Measurements from ENCODE around the gene FOXI2.

The FOXI2 gene

GRCh38 chr10:127756264-127756663, 19.3 kb downstream of the FOXI2 start:
- Histone ChIP-seq H3K4me3 (ENCODE audit: low read length) (no peak overlapping the region), H3K36me3 (ENCODE audit: control insufficient read depth, insufficient read depth, low read length) (no peaks in the 10 kb centered on the region), H3K27me3 (ENCODE audit: control insufficient read depth, insufficient read depth, low read length) (no peaks in the 10 kb centered on the region), H3K27ac (ENCODE audit: low read depth, low read length) (no peak overlapping the region), H3K9ac (ENCODE audit: low read length) (no peak overlapping the region), H3K4me1 (ENCODE audit: control insufficient read depth, insufficient read depth, low read length) (no peaks in the 10 kb centered on the region)

GRCh38 chr10:127757033-127757432, 20.0 kb downstream of the FOXI2 start:
- H3K4me3 ChIP-seq (ENCODE audit: low read length): no peak overlapping the region
- no peaks in the 10 kb centered on the region for H3K4me1 ChIP-seq (ENCODE audit: control insufficient read depth, insufficient read depth, low read length)
- no peak overlapping the region for H3K9ac ChIP-seq (ENCODE audit: low read length)
- no peaks in the 10 kb centered on the region for H3K36me3 ChIP-seq (ENCODE audit: control insufficient read depth, insufficient read depth, low read length)
- no peaks in the 10 kb centered on the region for H3K27me3 ChIP-seq (ENCODE audit: control insufficient read depth, insufficient read depth, low read length)
- H3K27ac ChIP-seq (ENCODE audit: low read depth, low read length): no peak overlapping the region

GRCh38 chr10:127759276-127759675, 22.3 kb downstream of the FOXI2 start:
- Histone ChIP-seq H3K4me1 (ENCODE audit: control insufficient read depth, insufficient read depth, low read length) (no peaks in the 10 kb centered on the region), H3K36me3 (ENCODE audit: control insufficient read depth, insufficient read depth, low read length) (no peaks in the 10 kb centered on the region), H3K9ac (ENCODE audit: low read length) (no peak overlapping the region), H3K27me3 (ENCODE audit: control insufficient read depth, insufficient read depth, low read length) (no peaks in the 10 kb centered on the region), H3K27ac (ENCODE audit: low read depth, low read length) (no peak overlapping the region), H3K4me3 (ENCODE audit: low read length) (no peak overlapping the region)

DNA sequence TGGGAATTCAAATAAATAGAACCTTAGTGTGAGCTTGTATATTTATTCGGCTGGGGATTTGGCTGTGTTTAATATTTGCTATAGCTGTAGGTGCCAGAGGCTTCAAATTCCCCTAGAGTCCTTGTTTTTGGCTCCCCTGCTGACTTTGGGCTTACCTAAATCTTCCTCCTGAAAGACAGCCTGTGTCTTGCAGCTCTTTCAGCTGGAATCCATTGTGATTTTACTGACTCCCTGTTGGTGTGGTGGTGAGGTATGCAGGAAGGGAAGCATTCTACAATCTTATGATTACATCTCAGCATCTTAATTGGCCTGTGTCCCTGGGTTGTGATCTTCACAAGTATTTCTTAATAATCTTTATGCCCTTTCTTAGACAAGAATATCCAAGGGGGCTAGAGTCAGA, 25.9 kb downstream of the FOXI2 start:
- Histone ChIP-seq H3K4me3 (ENCODE audit: low read length) (no peak overlapping the region), H3K36me3 (ENCODE audit: control insufficient read depth, insufficient read depth, low read length) (no peaks in the 10 kb centered on the region), H3K4me1 (ENCODE audit: control insufficient read depth, insufficient read depth, low read length) (no peaks in the 10 kb centered on the region), H3K9ac (ENCODE audit: low read length) (no peak overlapping the region), H3K27ac (ENCODE audit: low read depth, low read length) (no peak overlapping the region), H3K27me3 (ENCODE audit: control insufficient read depth, insufficient read depth, low read length) (no peaks in the 10 kb centered on the region)

DNA sequence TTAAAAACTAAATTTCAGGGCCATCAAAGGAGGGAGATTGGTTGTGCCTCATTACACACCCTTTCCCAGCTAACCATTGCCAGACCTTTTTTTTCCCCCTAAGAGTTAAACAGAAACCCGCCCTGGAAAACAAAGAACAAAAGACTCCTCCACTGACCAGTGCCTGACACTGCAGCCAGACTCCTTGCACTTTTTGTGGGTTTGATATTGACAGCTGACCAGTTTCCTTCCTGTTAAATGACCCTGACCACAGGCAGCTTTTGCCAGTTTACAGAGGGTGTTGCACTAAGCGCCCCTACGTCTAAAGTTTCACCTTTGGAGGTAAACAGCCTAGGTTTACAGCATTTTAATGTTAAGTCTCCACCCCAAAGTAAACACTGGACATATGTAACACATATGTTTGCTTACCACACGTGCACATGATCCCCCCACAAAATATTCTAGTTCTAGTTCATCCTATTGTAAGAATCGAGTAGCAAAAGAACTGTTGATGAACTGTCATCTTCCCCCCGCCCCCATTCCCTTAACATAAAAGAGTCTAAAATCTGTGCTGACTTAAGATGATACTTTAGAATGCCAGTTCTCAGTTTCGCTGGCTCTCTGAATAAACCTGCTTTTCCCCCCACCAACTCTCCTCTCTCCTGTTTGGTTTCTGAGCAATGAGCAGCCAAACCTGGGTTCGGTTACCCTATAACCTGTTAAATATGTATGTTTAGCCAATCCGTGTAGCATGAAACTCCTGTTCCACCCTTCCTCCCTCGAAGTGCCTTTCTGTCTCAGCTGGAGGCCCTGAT, 38.0 kb downstream of the FOXI2 start:
- Histone ChIP-seq H3K27me3 (ENCODE audit: control insufficient read depth, insufficient read depth, low read length) (no peaks in the 10 kb centered on the region), H3K27ac (ENCODE audit: low read depth, low read length) (no peak overlapping the region), H3K4me3 (ENCODE audit: low read length) (no peak overlapping the region), H3K4me1 (ENCODE audit: control insufficient read depth, insufficient read depth, low read length) (no peaks in the 10 kb centered on the region), H3K36me3 (ENCODE audit: control insufficient read depth, insufficient read depth, low read length) (no peaks in the 10 kb centered on the region), H3K9ac (ENCODE audit: low read length) (no peak overlapping the region)

DNA sequence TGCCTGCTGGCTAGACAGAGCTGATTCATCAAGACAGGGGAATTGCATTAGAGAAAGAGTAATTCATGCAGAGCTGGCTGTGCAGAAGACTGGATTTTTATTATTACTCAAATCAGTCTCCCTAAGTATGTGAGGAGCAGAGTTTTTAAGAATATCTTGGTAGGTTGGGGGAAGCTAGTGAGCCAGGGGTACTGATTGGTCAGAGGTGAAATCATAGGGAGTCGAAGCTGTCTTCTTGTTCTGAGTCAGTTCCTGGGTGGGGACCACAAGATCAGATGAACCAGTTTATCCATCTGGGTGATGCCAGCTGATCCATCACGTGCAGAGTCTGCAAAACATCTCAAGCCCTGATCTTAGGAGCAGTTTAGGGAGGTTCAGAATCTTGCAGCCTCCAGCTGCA, 39.8 kb downstream of the FOXI2 start:
- Histone ChIP-seq H3K27me3 (ENCODE audit: control insufficient read depth, insufficient read depth, low read length) (no peaks in the 10 kb centered on the region), H3K36me3 (ENCODE audit: control insufficient read depth, insufficient read depth, low read length) (no peaks in the 10 kb centered on the region), H3K4me3 (ENCODE audit: low read length) (no peak overlapping the region), H3K27ac (ENCODE audit: low read depth, low read length) (no peak overlapping the region), H3K4me1 (ENCODE audit: control insufficient read depth, insufficient read depth, low read length) (no peaks in the 10 kb centered on the region), H3K9ac (ENCODE audit: low read length) (no peak overlapping the region)

- H3K9ac ChIP-seq (ENCODE audit: low read length): no peak overlapping the region
- H3K4me1 ChIP-seq (ENCODE audit: control insufficient read depth, insufficient read depth, low read length): no peaks in the 10 kb centered on the region
- H3K36me3 ChIP-seq (ENCODE audit: control insufficient read depth, insufficient read depth, low read length): no peaks in the 10 kb centered on the region
- H3K4me3 ChIP-seq (ENCODE audit: low read length): no peak overlapping the region
- H3K27ac ChIP-seq (ENCODE audit: low read depth, low read length): no peak overlapping the region
- H3K27me3 ChIP-seq (ENCODE audit: control insufficient read depth, insufficient read depth, low read length): no peaks in the 10 kb centered on the region
Observed at GRCh38 chr10:127781412-127781811, 44.4 kb downstream of the FOXI2 start.

DNA sequence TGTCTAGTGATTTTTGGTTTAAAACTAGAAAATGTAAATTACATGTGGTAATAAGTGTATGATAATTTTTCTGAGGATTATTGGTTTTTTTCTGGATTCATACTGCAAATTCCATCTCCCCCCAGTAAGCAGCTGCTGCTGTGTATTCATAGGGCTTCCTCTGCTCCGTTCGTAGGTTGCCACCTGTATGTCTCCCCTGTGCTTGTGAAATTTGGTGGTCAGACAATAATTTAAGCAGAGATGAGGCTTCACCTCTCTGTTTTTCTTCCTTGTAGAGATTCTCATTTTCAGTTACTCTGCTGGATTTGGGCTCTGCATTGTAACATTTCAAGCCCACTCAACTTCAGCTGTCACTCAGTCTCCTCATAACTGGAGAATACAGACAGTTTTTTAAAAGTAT, 50.9 kb downstream of the FOXI2 start:
- Histone ChIP-seq H3K27me3 (ENCODE audit: control insufficient read depth, insufficient read depth, low read length) (no peaks in the 10 kb centered on the region), H3K27ac (ENCODE audit: low read depth, low read length) (no peak overlapping the region), H3K9ac (ENCODE audit: low read length) (no peak overlapping the region), H3K4me3 (ENCODE audit: low read length) (no peak overlapping the region), H3K4me1 (ENCODE audit: control insufficient read depth, insufficient read depth, low read length) (no peaks in the 10 kb centered on the region), H3K36me3 (ENCODE audit: control insufficient read depth, insufficient read depth, low read length) (no peaks in the 10 kb centered on the region)

- H3K27me3 ChIP-seq (ENCODE audit: control insufficient read depth, insufficient read depth, low read length): no peaks in the 10 kb centered on the region
- H3K4me1 ChIP-seq (ENCODE audit: control insufficient read depth, insufficient read depth, low read length): no peaks in the 10 kb centered on the region
- H3K4me3 ChIP-seq (ENCODE audit: low read length): no peak overlapping the region
- no peak overlapping the region for H3K27ac ChIP-seq (ENCODE audit: low read depth, low read length)
- no peak overlapping the region for H3K9ac ChIP-seq (ENCODE audit: low read length)
- no peaks in the 10 kb centered on the region for H3K36me3 ChIP-seq (ENCODE audit: control insufficient read depth, insufficient read depth, low read length)
Observed at GRCh38 chr10:127790066-127790624, 53.2 kb downstream of the FOXI2 start.

Measured in rectal smooth muscle tissue (tissue), 1 donor.